WTC11 (cell line): Measurements from ENCODE around the gene CYP19A1.

Source experiments
- CTCF ChIP-seq: fragments of 200-600 bp; IDR thresholded peaks from 2 replicates; pipeline ENCODE4 v1.8.0; 2022; ENCODE audit warnings: antibody characterized with exemption
- FOXJ3 ChIP-seq: sonication (generic); formaldehyde crosslinking; IDR thresholded peaks from 2 replicates; pipeline ENCODE4 v1.9.0; 2021; ENCODE audit warnings: missing genetic modification reagents, mild to moderate bottlenecking, borderline replicate concordance
- FOXP1 ChIP-seq: sonication (generic); formaldehyde crosslinking; IDR thresholded peaks from 2 replicates; pipeline ENCODE4 v1.8.0; 2022; ENCODE audit warnings: missing genetic modification reagents, mild to moderate bottlenecking, moderate library complexity, borderline replicate concordance
- NFATC4 ChIP-seq: fragments of 250-450 bp; sonication (Bioruptor Pico); IDR thresholded peaks from 2 replicates; pipeline ENCODE4 v1.9.0; 2021; ENCODE audit warnings: mild to moderate bottlenecking
- SP1 ChIP-seq: sonication (generic); formaldehyde crosslinking; conservative IDR thresholded peaks from 2 replicates; pipeline ENCODE4 v1.8.1; 2022; ENCODE audit warnings: missing genetic modification reagents
- USF1 ChIP-seq: sonication (generic); formaldehyde crosslinking; IDR thresholded peaks from 2 replicates; pipeline ENCODE4 v1.8.0; 2022; ENCODE audit warnings: mild to moderate bottlenecking, missing genetic modification reagents
- TF ChIP-seq, protein P1 (sequence below): fragments of 250-450 bp; sonication (Bioruptor Pico); IDR thresholded peaks from 2 replicates; pipeline ENCODE4 v1.9.0; 2021; ENCODE audit warnings: mild to moderate bottlenecking, borderline replicate concordance
- TF ChIP-seq, protein P2 (sequence below): sonication (generic); formaldehyde crosslinking; conservative IDR thresholded peaks from 2 replicates; pipeline ENCODE4 v1.8.1; 2023; ENCODE audit warnings: mild to moderate bottlenecking, low read depth, missing genetic modification reagents, moderate library complexity
- TF ChIP-seq, protein P3 (sequence below): sonication (generic); formaldehyde crosslinking; IDR thresholded peaks from 2 replicates; pipeline ENCODE4 v1.8.0; 2022; ENCODE audit warnings: mild to moderate bottlenecking, missing genetic modification reagents
- TF ChIP-seq, protein P4 (sequence below): sonication (generic); formaldehyde crosslinking; IDR thresholded peaks from 2 replicates; pipeline ENCODE4 v1.8.1; 2023; ENCODE audit warnings: mild to moderate bottlenecking, missing genetic modification reagents, moderate library complexity

GRCh38 chr15:51325167-51325566 lies 13.2 kb downstream of the CYP19A1 start:
- no peak for TF ChIP-seq SP1 (CRISPR knock-in tag)
- TF ChIP-seq NFATC4 (CRISPR knock-in tag) = no peak
- TF ChIP-seq, protein P1, sequence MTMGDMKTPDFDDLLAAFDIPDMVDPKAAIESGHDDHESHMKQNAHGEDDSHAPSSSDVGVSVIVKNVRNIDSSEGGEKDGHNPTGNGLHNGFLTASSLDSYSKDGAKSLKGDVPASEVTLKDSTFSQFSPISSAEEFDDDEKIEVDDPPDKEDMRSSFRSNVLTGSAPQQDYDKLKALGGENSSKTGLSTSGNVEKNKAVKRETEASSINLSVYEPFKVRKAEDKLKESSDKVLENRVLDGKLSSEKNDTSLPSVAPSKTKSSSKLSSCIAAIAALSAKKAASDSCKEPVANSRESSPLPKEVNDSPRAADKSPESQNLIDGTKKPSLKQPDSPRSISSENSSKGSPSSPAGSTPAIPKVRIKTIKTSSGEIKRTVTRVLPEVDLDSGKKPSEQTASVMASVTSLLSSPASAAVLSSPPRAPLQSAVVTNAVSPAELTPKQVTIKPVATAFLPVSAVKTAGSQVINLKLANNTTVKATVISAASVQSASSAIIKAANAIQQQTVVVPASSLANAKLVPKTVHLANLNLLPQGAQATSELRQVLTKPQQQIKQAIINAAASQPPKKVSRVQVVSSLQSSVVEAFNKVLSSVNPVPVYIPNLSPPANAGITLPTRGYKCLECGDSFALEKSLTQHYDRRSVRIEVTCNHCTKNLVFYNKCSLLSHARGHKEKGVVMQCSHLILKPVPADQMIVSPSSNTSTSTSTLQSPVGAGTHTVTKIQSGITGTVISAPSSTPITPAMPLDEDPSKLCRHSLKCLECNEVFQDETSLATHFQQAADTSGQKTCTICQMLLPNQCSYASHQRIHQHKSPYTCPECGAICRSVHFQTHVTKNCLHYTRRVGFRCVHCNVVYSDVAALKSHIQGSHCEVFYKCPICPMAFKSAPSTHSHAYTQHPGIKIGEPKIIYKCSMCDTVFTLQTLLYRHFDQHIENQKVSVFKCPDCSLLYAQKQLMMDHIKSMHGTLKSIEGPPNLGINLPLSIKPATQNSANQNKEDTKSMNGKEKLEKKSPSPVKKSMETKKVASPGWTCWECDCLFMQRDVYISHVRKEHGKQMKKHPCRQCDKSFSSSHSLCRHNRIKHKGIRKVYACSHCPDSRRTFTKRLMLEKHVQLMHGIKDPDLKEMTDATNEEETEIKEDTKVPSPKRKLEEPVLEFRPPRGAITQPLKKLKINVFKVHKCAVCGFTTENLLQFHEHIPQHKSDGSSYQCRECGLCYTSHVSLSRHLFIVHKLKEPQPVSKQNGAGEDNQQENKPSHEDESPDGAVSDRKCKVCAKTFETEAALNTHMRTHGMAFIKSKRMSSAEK (CRISPR knock-in tag) = no peak
- no peak for TF ChIP-seq FOXP1 (CRISPR knock-in tag)
- TF ChIP-seq, protein P2, sequence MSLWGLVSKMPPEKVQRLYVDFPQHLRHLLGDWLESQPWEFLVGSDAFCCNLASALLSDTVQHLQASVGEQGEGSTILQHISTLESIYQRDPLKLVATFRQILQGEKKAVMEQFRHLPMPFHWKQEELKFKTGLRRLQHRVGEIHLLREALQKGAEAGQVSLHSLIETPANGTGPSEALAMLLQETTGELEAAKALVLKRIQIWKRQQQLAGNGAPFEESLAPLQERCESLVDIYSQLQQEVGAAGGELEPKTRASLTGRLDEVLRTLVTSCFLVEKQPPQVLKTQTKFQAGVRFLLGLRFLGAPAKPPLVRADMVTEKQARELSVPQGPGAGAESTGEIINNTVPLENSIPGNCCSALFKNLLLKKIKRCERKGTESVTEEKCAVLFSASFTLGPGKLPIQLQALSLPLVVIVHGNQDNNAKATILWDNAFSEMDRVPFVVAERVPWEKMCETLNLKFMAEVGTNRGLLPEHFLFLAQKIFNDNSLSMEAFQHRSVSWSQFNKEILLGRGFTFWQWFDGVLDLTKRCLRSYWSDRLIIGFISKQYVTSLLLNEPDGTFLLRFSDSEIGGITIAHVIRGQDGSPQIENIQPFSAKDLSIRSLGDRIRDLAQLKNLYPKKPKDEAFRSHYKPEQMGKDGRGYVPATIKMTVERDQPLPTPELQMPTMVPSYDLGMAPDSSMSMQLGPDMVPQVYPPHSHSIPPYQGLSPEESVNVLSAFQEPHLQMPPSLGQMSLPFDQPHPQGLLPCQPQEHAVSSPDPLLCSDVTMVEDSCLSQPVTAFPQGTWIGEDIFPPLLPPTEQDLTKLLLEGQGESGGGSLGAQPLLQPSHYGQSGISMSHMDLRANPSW (CRISPR knock-in tag) = no peak
- no peak for TF ChIP-seq CTCF
- TF ChIP-seq, protein P3, sequence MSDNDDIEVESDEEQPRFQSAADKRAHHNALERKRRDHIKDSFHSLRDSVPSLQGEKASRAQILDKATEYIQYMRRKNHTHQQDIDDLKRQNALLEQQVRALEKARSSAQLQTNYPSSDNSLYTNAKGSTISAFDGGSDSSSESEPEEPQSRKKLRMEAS (CRISPR knock-in tag) = no peak
- TF ChIP-seq USF1 (CRISPR knock-in tag) = no peak
- TF ChIP-seq, protein P4, sequence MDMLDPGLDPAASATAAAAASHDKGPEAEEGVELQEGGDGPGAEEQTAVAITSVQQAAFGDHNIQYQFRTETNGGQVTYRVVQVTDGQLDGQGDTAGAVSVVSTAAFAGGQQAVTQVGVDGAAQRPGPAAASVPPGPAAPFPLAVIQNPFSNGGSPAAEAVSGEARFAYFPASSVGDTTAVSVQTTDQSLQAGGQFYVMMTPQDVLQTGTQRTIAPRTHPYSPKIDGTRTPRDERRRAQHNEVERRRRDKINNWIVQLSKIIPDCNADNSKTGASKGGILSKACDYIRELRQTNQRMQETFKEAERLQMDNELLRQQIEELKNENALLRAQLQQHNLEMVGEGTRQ = no peak
- TF ChIP-seq FOXJ3 = no peak
